Measurements from ENCODE around the gene A2M. TPM values are rescaled to one million over a fixed set of nuclear protein-coding genes. Genes with fewer than 3 reads are reported as not detected.

A2M gene
- total RNA-seq, 4 donors from 2014 or later = 77.1 to 135 (median 126) TPM

DNA sequence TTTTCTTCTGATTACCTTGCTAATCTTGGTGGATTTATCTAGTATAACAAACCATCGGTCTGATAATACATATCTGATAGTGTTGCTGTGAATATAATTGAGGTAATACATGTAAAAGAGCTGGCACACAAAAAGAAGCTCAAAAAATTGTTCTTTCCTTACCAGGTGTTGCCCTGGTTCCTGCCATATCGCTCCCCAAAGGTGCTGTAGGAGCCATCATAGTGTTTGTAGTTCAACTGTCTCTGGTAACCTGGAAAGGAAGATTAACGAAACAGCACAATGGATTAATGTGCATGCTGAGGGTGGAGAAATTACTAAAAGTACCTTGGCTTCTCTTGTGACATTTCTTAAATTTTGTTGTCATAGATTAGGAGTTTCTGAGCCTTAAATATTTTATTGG, 36.6 kb downstream of the A2M start:
- no peak overlapping the region for H3K4me3 ChIP-seq
- no peak overlapping the region for H3K27ac ChIP-seq
- H3K27me3 ChIP-seq = no peaks in the 10 kb centered on the region
- no peak for DNase-seq
- H3K36me3 ChIP-seq = peaks cover 0 to 61% of the 10 kb centered on the region in 2 donors
- no peak for ATAC-seq
- no peaks in the 10 kb centered on the region for H3K4me1 ChIP-seq
- TF ChIP-seq, protein P1, sequence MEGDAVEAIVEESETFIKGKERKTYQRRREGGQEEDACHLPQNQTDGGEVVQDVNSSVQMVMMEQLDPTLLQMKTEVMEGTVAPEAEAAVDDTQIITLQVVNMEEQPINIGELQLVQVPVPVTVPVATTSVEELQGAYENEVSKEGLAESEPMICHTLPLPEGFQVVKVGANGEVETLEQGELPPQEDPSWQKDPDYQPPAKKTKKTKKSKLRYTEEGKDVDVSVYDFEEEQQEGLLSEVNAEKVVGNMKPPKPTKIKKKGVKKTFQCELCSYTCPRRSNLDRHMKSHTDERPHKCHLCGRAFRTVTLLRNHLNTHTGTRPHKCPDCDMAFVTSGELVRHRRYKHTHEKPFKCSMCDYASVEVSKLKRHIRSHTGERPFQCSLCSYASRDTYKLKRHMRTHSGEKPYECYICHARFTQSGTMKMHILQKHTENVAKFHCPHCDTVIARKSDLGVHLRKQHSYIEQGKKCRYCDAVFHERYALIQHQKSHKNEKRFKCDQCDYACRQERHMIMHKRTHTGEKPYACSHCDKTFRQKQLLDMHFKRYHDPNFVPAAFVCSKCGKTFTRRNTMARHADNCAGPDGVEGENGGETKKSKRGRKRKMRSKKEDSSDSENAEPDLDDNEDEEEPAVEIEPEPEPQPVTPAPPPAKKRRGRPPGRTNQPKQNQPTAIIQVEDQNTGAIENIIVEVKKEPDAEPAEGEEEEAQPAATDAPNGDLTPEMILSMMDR (IDR thresholded peaks at IDR 0.05 in 4 of 5, conservative IDR thresholded peaks at IDR 0.05 in 1 of 5) = no peak
- TF ChIP-seq POLR2A (IDR thresholded peaks at IDR 0.05) = no peak
- in situ Hi-C loops (cut with MboI; ENCODE audit: low sequenced_read_pairs in 4 of 4) (no loop called here), intact Hi-C loops (cut with DNase I; ENCODE audit: low total_unique reads) (no loop called here)
- peaks cover 0 to 3% (median 0%) of the 10 kb centered on the region in 3 donors for H3K9me3 ChIP-seq

DNA sequence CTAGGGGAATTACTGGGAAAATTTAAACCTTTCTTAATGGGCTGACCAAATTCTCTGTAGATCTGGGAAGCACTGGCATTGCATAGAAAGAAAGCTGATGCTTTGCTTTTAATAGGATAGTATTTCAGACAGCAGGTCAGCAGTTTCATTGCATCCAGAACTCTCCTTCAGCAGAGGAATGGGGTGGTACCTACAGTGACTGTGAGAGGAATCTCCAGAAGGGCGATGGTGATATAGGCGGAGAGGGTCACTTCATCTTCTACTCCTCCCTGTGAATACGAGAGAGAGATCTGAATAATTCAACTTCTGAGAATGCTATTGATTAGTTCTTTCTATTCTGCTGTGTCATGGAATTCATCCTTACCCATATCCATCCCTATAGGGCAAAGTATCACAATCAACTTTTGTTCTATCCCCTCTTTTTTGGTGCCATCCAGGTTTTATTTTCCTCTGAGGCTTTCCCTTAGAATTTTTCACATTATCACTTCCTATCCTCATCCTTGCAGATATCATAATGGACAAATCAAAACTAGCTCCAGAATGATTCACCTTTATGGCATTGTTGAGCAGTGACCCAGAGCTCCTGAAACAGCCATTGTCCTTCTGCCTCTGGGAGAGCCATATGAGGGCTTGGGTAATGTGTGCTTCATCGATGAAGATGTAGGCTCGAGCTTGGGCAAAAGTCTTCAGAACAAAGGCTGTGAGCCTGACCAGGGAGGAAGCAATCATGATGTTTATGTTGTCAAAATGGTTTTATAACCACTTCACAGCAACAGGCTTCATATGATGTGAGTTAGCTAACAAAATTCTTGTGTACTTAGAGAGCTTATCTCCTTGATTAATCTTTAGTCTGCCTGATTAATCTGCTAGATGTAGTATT, 38.3 kb downstream of the A2M start:
- Histone ChIP-seq H3K36me3 (peaks cover 0 to 65% of the 10 kb centered on the region in 2 donors), H3K4me3 (no peak overlapping the region), H3K27me3 (no peaks in the 10 kb centered on the region), H3K4me1 (no peaks in the 10 kb centered on the region), H3K27ac (no peak overlapping the region), H3K9me3 (no peaks in the 10 kb centered on the region)
- no peak for TF ChIP-seq POLR2A (IDR thresholded peaks at IDR 0.05)
- TF ChIP-seq, protein P1 (IDR thresholded peaks at IDR 0.05 in 4 of 5, conservative IDR thresholded peaks at IDR 0.05 in 1 of 5) = no peak
- ATAC-seq = no peak
- DNase-seq = no peak
- in situ Hi-C loops (cut with MboI; ENCODE audit: low sequenced_read_pairs in 4 of 4) (no loop called here), intact Hi-C loops (cut with DNase I; ENCODE audit: low total_unique reads) (no loop called here)

DNA sequence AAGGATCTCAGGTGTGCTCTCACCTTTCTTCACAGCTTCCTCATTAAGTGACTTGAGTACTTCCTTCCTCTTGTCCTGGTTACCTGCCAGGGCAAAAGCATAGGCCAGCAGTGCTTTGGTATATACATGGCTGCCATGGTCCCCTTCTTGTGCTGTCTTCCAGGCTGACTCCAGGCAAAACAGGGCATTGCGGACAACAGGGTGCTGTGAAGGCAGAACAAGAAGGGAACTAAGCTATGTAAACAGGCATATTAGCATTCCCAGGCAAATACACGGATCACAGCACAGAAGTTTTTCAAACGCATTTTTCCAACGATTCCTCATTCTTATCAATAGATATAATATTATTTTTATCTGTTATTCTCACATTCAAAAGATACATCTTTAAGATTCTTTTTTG, 39.0 kb downstream of the A2M start:
- intact Hi-C loops (cut with DNase I; ENCODE audit: low total_unique reads) = no loop called here
- no peak for ATAC-seq
- in situ Hi-C loops (cut with MboI; ENCODE audit: low sequenced_read_pairs in 4 of 4) = no loop called here
- no peak for TF ChIP-seq POLR2A (IDR thresholded peaks at IDR 0.05)
- TF ChIP-seq, protein P1 (IDR thresholded peaks at IDR 0.05 in 4 of 5, conservative IDR thresholded peaks at IDR 0.05 in 1 of 5) = no peak
- Histone ChIP-seq H3K9me3 (no peaks in the 10 kb centered on the region), H3K4me3 (no peak overlapping the region), H3K4me1 (no peaks in the 10 kb centered on the region), H3K27me3 (no peaks in the 10 kb centered on the region), H3K27ac (no peak overlapping the region), H3K36me3 (peaks cover 0 to 65% of the 10 kb centered on the region in 2 donors)
- no peak for DNase-seq

DNA sequence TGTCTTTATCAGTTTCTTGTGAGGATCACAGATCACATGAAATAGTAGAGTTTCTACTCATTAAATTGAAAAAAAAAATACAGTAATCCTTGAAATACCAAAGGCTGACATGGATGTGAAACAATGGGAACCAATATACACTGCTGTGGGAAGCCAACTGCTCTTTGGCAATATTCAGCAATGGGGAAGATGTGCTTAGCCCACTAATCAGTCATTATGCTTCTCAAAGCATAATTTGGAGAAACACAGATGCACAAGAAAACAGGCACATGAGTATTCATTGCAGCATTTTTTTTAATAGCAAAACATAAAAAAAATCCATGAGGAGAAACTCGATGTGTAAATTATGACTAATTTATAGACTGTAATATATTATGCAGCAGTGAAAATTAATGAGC, 40.6 kb downstream of the A2M start:
- peaks cover 0 to 71% of the 10 kb centered on the region in 2 donors for H3K36me3 ChIP-seq
- TF ChIP-seq, protein P1 (IDR thresholded peaks at IDR 0.05 in 4 of 5, conservative IDR thresholded peaks at IDR 0.05 in 1 of 5) = no peak
- no peak for TF ChIP-seq POLR2A (IDR thresholded peaks at IDR 0.05)
- intact Hi-C loops (cut with DNase I; ENCODE audit: low total_unique reads) = no loop called here

More for the DNA sequence above, 40.6 kb downstream of the A2M start:
- Histone ChIP-seq H3K27me3 (no peaks in the 10 kb centered on the region), H3K4me1 (no peaks in the 10 kb centered on the region), H3K4me3 (no peak overlapping the region), H3K27ac (no peak overlapping the region), H3K9me3 (no peaks in the 10 kb centered on the region)
- DNase-seq (no peak), ATAC-seq (no peak)
- in situ Hi-C loops (cut with MboI; ENCODE audit: low sequenced_read_pairs in 4 of 4) = no loop called here
